GM21526 (cell line): ENCODE results near the gene ZBTB49.
"Not testable (repeated sequence)": the region's sequence is repeated elsewhere in the genome, so short reads cannot be mapped to it uniquely, and the experiment has no call there.

Experiments used
- ATAC-seq: cut with Tn5 transposase; IDR thresholded peaks from one replicate; pipeline ENCODE4 v1.9.1; 2021; ENCODE audit warnings: moderate library complexity; ENCODE audit not compliant: unreplicated experiment, low FRiP score

The ZBTB49 gene

GRCh38 chr4:4321951-4322688 lies 32.1 kb downstream of the ZBTB49 start:
- no peak for ATAC-seq

- ATAC-seq: no peak
Observed at GRCh38 chr4:4323705-4324534, 33.9 kb downstream of the ZBTB49 start.

GRCh38 chr4:4325321-4325720 lies 35.3 kb downstream of the ZBTB49 start:
- no peak for ATAC-seq

GRCh38 chr4:4326166-4326565 lies 36.1 kb downstream of the ZBTB49 start:
- ATAC-seq: no peak

GRCh38 chr4:4327652-4328121 lies 37.6 kb downstream of the ZBTB49 start:
- ATAC-seq: no peak

- ATAC-seq: no peak
Observed at GRCh38 chr4:4328206-4328605, 38.2 kb downstream of the ZBTB49 start.

- ATAC-seq: no peak
Observed at GRCh38 chr4:4328840-4329239, 38.8 kb downstream of the ZBTB49 start.

GRCh38 chr4:4329496-4329895 lies 39.4 kb downstream of the ZBTB49 start:
- no peak for ATAC-seq

GRCh38 chr4:4330794-4331193 lies 40.7 kb downstream of the ZBTB49 start:
- no peak for ATAC-seq

GRCh38 chr4:4332529-4332928 lies 42.5 kb downstream of the ZBTB49 start:
- no peak for ATAC-seq

GRCh38 chr4:4333265-4333706 lies 43.2 kb downstream of the ZBTB49 start:
- no peak for ATAC-seq

GRCh38 chr4:4334798-4335520 lies 44.9 kb downstream of the ZBTB49 start:
- peak; percentile 66 for ATAC-seq

- ATAC-seq: no peak
Observed at GRCh38 chr4:4338210-4339001, 48.4 kb downstream of the ZBTB49 start.

GRCh38 chr4:4339504-4340085 lies 49.5 kb downstream of the ZBTB49 start:
- ATAC-seq: no peak

GRCh38 chr4:4341861-4342650 lies 52.0 kb downstream of the ZBTB49 start:
- no peak for ATAC-seq

- no peak for ATAC-seq
Observed at GRCh38 chr4:4343038-4343437, 53.0 kb downstream of the ZBTB49 start.

GRCh38 chr4:4344915-4345527 lies 55.0 kb downstream of the ZBTB49 start:
- ATAC-seq: peak; percentile 93

GRCh38 chr4:4347585-4347984 lies 57.5 kb downstream of the ZBTB49 start:
- no peak for ATAC-seq

- not testable (repeated sequence) for ATAC-seq
Observed at GRCh38 chr4:4348585-4348984, 58.5 kb downstream of the ZBTB49 start.
